GM21526 (cell line): Measurements from ENCODE around the gene WIPI1.
"Not testable (repeated sequence)": the region's sequence is repeated elsewhere in the genome, so short reads cannot be mapped to it uniquely, and the experiment has no call there.

Experiments used
- ATAC-seq: cut with Tn5 transposase; IDR thresholded peaks from one replicate; pipeline ENCODE4 v1.9.1; 2021; ENCODE audit warnings: moderate library complexity; ENCODE audit not compliant: unreplicated experiment, low FRiP score

The WIPI1 gene

GRCh38 chr17:68422821-68423220 lies 34.5 kb downstream of the WIPI1 start:
- no peak for ATAC-seq

- ATAC-seq = no peak
These were observed 35.8 kb downstream of the WIPI1 start for GRCh38 chr17:68421486-68421885.

GRCh38 chr17:68420065-68420464 lies 37.2 kb downstream of the WIPI1 start:
- ATAC-seq = no peak

GRCh38 chr17:68418876-68419275 lies 38.4 kb downstream of the WIPI1 start:
- ATAC-seq = no peak

GRCh38 chr17:68417317-68417716 lies 40.0 kb downstream of the WIPI1 start:
- no peak for ATAC-seq

GRCh38 chr17:68414901-68415300 lies 42.4 kb downstream of the WIPI1 start:
- ATAC-seq = not testable (repeated sequence)

- ATAC-seq = not testable (repeated sequence)
These were observed 43.4 kb downstream of the WIPI1 start for GRCh38 chr17:68413597-68414560.

GRCh38 chr17:68407656-68408055 lies 49.6 kb downstream of the WIPI1 start:
- ATAC-seq = not testable (repeated sequence)

GRCh38 chr17:68403837-68404236 lies 53.5 kb downstream of the WIPI1 start:
- not testable (repeated sequence) for ATAC-seq

GRCh38 chr17:68403122-68403521 lies 54.2 kb downstream of the WIPI1 start:
- no peak for ATAC-seq

- no peak for ATAC-seq
These were observed 56.0 kb downstream of the WIPI1 start for GRCh38 chr17:68401288-68401687.

- no peak for ATAC-seq
These were observed 56.9 kb downstream of the WIPI1 start for GRCh38 chr17:68400404-68400735.

- no peak for ATAC-seq
These were observed 57.5 kb downstream of the WIPI1 start for GRCh38 chr17:68399638-68400403.

- peak; percentile 66 for ATAC-seq
These were observed 58.3 kb downstream of the WIPI1 start for GRCh38 chr17:68398691-68399637.

- no peak for ATAC-seq
These were observed 60.2 kb downstream of the WIPI1 start for GRCh38 chr17:68397108-68397536.

- ATAC-seq = no peak
These were observed 60.8 kb downstream of the WIPI1 start for GRCh38 chr17:68396226-68397107.

GRCh38 chr17:68394608-68395331 lies 62.5 kb downstream of the WIPI1 start:
- ATAC-seq = no peak

GRCh38 chr17:68391561-68392268 lies 65.6 kb downstream of the WIPI1 start:
- ATAC-seq = no peak
